ENCODE data around the gene FMO5. TPM values are rescaled to one million over a fixed set of nuclear protein-coding genes. Genes with fewer than 3 reads are reported as not detected.
"Not testable (repeated sequence)": the region's sequence is repeated elsewhere in the genome, so short reads cannot be mapped to it uniquely, and the experiment has no call there.

Gene FMO5
- total RNA-seq, 1 experiment from 2014 or later, result 0.57 TPM

DNA sequence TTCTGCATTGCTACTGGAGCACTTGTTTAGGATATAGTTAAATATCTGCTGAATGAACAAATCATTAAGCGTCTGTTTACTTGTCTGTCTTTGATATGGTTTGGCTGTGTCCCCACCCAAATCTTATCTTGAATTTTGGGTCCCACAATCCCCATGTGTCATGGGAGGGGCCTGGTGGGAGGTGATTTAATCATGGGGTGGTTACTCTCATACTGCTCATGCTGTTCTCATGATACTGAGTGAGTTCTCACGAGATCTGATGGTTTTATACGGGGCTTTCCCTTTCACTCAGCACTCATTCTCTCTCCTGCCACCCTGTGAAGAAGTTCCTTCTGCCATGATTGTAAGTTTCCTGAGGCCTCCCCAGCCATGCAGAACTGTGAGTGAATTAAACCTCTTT lies 27.8 kb downstream of the FMO5 start:
- POLR2A ChIA-PET; DNase-seq (ENCODE audit: low read depth, low spot score); H3K36me3 ChIP-seq (ENCODE audit: control insufficient read depth, insufficient read depth, low read length); H3K27ac ChIP-seq (ENCODE audit: low read length); intact Hi-C loops (cut with micrococcal nuclease; ENCODE audit: unreplicated experiment); CTCF ChIA-PET; ATAC-seq; in situ Hi-C loops (cut with HindIII; ENCODE audit: low pct_unique_long_range_greater_than_20kb, low sequenced_read_pairs); H3K4me1 ChIP-seq (ENCODE audit: control insufficient read depth, insufficient read depth, low read length); H3K27me3 ChIP-seq (ENCODE audit: control insufficient read depth, insufficient read depth, low read length); H3K9me3 ChIP-seq (ENCODE audit: control insufficient read depth, insufficient read depth, low read depth, low read length); H3K4me3 ChIP-seq (ENCODE audit: low read depth in 2 of 2, low read length in 2 of 2); BruUV-seq (replicated peaks): not testable (repeated sequence)

DNA sequence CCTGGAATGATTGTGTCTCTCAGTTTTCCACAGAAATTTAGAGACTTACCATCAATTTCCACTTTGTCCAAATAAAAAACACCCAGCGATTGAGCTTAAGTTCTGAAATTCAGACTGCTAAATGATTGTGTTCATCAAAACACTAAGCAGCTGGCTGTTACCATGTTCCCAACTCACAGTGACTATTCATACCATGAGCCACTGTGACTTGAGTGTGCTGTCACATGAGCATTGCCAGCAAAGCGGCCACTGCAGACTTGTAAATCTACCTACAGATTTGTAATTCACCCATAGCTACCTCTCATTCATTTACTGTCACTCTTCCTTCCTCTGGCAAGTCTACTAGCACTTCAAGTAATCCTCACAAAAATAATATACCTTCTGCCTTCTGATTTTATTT lies 35.6 kb downstream of the FMO5 start:
- intact Hi-C loops (cut with micrococcal nuclease; ENCODE audit: unreplicated experiment), result no loop called here
- no TSS peak for BruUV-seq (replicated peaks)
- Histone ChIP-seq H3K27ac (ENCODE audit: low read length) (no peak overlapping the region), H3K4me1 (ENCODE audit: control insufficient read depth, insufficient read depth, low read length) (no peaks in the 10 kb centered on the region), H3K9me3 (ENCODE audit: control insufficient read depth, insufficient read depth, low read depth, low read length) (no peaks in the 10 kb centered on the region), H3K36me3 (ENCODE audit: control insufficient read depth, insufficient read depth, low read length) (no peaks in the 10 kb centered on the region), H3K27me3 (ENCODE audit: control insufficient read depth, insufficient read depth, low read length) (peaks cover 7% of the 10 kb centered on the region; the same call in 1 of the 2 replicates), H3K4me3 (ENCODE audit: low read depth in 2 of 2, low read length in 2 of 2) (no peak overlapping the region)
- CTCF ChIA-PET, result no interaction called here
- POLR2A ChIA-PET, result no interaction called here
- TF ChIP-seq SIN3A (IDR thresholded peaks at IDR 0.05; ENCODE audit: borderline replicate concordance, insufficient read depth, low read depth, low read length) (no peak), POLR2AphosphoS5 (IDR thresholded peaks at IDR 0.05; ENCODE audit: low read depth, low read length) (no peak), CTCF (IDR thresholded peaks at IDR 0.05) (no peak), TCF7L2 (IDR thresholded peaks at IDR 0.05; ENCODE audit: low read depth, low read length) (no peak)
- TF ChIP-seq, protein P1, sequence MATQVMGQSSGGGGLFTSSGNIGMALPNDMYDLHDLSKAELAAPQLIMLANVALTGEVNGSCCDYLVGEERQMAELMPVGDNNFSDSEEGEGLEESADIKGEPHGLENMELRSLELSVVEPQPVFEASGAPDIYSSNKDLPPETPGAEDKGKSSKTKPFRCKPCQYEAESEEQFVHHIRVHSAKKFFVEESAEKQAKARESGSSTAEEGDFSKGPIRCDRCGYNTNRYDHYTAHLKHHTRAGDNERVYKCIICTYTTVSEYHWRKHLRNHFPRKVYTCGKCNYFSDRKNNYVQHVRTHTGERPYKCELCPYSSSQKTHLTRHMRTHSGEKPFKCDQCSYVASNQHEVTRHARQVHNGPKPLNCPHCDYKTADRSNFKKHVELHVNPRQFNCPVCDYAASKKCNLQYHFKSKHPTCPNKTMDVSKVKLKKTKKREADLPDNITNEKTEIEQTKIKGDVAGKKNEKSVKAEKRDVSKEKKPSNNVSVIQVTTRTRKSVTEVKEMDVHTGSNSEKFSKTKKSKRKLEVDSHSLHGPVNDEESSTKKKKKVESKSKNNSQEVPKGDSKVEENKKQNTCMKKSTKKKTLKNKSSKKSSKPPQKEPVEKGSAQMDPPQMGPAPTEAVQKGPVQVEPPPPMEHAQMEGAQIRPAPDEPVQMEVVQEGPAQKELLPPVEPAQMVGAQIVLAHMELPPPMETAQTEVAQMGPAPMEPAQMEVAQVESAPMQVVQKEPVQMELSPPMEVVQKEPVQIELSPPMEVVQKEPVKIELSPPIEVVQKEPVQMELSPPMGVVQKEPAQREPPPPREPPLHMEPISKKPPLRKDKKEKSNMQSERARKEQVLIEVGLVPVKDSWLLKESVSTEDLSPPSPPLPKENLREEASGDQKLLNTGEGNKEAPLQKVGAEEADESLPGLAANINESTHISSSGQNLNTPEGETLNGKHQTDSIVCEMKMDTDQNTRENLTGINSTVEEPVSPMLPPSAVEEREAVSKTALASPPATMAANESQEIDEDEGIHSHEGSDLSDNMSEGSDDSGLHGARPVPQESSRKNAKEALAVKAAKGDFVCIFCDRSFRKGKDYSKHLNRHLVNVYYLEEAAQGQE (IDR thresholded peaks at IDR 0.05; ENCODE audit: insufficient read depth in 1 of 2, low read depth in 2 of 2, low read length in 1 of 2), result no peak
- in situ Hi-C loops (cut with HindIII; ENCODE audit: low pct_unique_long_range_greater_than_20kb, low sequenced_read_pairs), result no loop called here
- DNase-seq (ENCODE audit: low read depth, low spot score), result no peak
- ATAC-seq, result no peak

DNA sequence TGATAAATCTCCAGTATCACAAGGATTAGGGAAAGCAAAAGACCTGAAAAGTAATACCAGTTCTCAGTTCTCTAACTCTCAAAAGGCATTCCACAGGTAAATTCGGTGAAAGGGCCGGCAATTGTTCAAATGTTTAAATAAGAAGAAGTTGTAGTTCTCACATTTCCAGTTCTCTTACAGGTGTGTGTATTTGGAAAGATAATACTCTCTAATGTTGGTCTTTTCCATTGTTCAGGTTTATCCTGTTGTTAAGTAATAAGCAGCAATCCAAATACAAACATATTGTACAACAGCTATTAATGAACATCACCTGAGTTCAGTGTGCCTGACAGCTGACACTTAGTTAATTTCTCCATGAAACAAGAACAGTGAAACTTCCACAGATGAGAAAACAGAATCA lies 39.7 kb downstream of the FMO5 start:
- POLR2A ChIA-PET, result no interaction called here
- BruUV-seq (replicated peaks), result no TSS peak

More for the DNA sequence above, 39.7 kb downstream of the FMO5 start:
- CTCF ChIA-PET, result no interaction called here
- Histone ChIP-seq H3K4me3 (ENCODE audit: low read depth in 2 of 2, low read length in 2 of 2) (no peak overlapping the region), H3K36me3 (ENCODE audit: control insufficient read depth, insufficient read depth, low read length) (no peaks in the 10 kb centered on the region), H3K9me3 (ENCODE audit: control insufficient read depth, insufficient read depth, low read depth, low read length) (no peaks in the 10 kb centered on the region), H3K27ac (ENCODE audit: low read length) (no peak overlapping the region), H3K4me1 (ENCODE audit: control insufficient read depth, insufficient read depth, low read length) (no peaks in the 10 kb centered on the region), H3K27me3 (ENCODE audit: control insufficient read depth, insufficient read depth, low read length) (peaks cover 7% of the 10 kb centered on the region; the same call in 1 of the 2 replicates)
- intact Hi-C loops (cut with micrococcal nuclease; ENCODE audit: unreplicated experiment) (no loop called here), in situ Hi-C loops (cut with HindIII; ENCODE audit: low pct_unique_long_range_greater_than_20kb, low sequenced_read_pairs) (no loop called here)
- ATAC-seq, result no peak
- DNase-seq (ENCODE audit: low read depth, low spot score), result no peak
- no peak for TF ChIP-seq SIN3A (IDR thresholded peaks at IDR 0.05; ENCODE audit: borderline replicate concordance, insufficient read depth, low read depth, low read length)
- no peak for TF ChIP-seq CTCF (IDR thresholded peaks at IDR 0.05)
- TF ChIP-seq, protein P1 (IDR thresholded peaks at IDR 0.05; ENCODE audit: insufficient read depth in 1 of 2, low read depth in 2 of 2, low read length in 1 of 2), result no peak
- no peak for TF ChIP-seq TCF7L2 (IDR thresholded peaks at IDR 0.05; ENCODE audit: low read depth, low read length)
- TF ChIP-seq POLR2AphosphoS5 (IDR thresholded peaks at IDR 0.05; ENCODE audit: low read depth, low read length), result no peak
